ENCODE results near the gene NDFIP2.

NDFIP2 gene

GRCh38 chr13:79462895-79463294, 18.1 kb upstream of the NDFIP2 start:
- no peak for DNase-seq

GRCh38 chr13:79463604-79464003, 17.4 kb upstream of the NDFIP2 start:
- DNase-seq, result no peak

- DNase-seq, result no peak
Measured at GRCh38 chr13:79466872-79467271, 14.1 kb upstream of the NDFIP2 start.

GRCh38 chr13:79468402-79468801, 12.6 kb upstream of the NDFIP2 start:
- DNase-seq, result no peak

DNA sequence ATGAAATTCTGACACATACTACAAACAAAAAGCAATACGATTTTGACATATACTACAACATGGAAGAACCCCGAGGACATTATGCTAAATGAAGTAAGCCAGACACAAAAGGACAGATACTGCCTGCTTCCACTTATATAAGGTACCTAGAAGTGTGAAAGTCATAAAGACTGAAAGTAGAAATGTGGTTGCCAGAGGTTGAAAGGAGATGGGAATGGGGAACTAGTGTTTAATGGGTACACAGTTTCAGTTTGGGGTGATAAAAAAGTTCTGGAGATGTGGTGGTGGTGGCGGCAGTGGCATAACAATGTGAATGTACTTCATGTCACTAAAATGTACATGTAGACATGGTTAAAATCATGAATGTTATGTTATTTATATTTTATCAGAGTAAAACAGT, 12.1 kb upstream of the NDFIP2 start:
- DNase-seq, result no peak

GRCh38 chr13:79469608-79470007, 11.3 kb upstream of the NDFIP2 start:
- DNase-seq, result no peak

- no peak for DNase-seq
Measured at GRCh38 chr13:79470666-79471065, 10.3 kb upstream of the NDFIP2 start.

GRCh38 chr13:79475569-79475968, 5.4 kb upstream of the NDFIP2 start:
- DNase-seq, result no peak

DNA sequence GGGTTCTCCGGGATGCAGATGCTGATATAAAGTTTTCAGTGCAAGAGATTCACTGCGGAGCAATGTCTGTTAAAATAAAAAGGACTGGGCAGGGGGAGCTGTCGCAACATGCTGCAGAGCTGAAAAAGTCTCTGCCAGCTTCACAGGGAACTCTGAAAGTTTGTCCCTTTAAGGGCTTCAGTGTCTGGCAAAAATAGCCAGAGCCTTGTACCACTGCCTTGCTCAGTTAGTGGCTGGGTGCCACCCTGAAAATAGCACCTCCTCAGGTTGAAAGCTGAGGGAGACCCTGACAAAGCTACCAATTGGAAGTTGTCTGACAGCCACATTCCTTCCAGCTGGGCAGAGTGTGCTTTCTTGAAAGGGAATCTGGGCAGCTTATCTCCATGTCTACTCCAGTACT, 3.0 kb upstream of the NDFIP2 start:
- DNase-seq, result no peak

GRCh38 chr13:79479882-79480281, 1.1 kb upstream of the NDFIP2 start:
- DNase-seq, result no peak

GRCh38 chr13:79481685-79482052, 714 bp downstream of the NDFIP2 start:
- DNase-seq, result no peak

DNA sequence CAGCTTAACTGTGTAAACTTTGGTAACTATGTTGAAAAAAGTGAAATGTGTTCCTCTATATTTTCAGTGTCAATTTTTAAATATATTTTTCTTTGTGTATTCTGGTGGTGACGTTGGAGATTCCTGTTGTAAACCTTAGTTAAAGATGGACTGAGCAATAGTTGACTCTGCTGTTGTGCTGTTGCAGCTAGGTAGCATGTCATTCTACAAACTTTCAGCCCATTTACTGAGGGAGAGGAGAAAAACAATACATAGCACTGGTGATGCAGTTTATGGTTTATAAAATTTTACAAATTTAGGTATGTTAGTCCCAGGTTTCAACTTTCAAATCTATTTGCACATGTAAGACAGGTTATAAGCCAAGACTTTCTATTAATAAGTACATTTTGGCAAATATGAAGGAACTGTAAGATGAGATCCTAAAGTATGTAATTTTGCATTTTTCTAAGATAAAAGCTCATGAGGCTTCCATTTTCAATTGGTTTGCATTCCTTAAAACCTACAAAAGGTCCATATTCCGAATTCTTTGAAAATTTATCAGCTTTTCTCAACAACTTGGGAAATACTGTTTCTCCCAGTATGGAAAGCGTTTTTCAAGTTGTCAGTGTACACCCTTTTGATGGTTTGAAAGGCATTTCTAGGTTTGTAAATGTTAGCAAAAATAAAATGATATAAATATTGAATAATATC, 1.5 kb downstream of the NDFIP2 start:
- no peak for DNase-seq

GRCh38 chr13:79483086-79483706, 2.2 kb downstream of the NDFIP2 start:
- DNase-seq, result no peak

- no peak for DNase-seq
Measured at GRCh38 chr13:79485014-79485811, 4.3 kb downstream of the NDFIP2 start.

- DNase-seq, result no peak
Measured at GRCh38 chr13:79486433-79487188, 5.7 kb downstream of the NDFIP2 start.

- no peak for DNase-seq
Measured at GRCh38 chr13:79490326-79490725, 9.4 kb downstream of the NDFIP2 start.

DNA sequence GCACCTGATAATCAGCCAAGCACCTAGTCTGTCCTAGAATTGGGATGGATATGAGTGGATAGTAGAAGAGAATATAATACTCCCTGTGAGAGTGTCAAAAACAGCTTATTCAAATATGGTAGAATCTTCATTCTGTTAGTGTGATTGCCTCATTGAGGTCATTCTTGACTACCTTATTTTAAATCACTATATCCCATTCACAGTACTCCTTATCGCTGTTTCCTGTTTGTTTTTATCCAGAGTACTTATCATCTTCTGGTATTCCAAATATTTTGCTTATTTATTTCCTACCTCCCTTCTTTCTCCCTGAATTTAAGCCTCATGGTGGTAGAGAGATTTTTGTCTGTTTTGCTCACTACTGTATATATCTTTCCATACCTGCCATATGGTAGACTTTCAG, 9.9 kb downstream of the NDFIP2 start:
- no peak for DNase-seq

- no peak for DNase-seq
Measured at GRCh38 chr13:79491715-79492114, 10.8 kb downstream of the NDFIP2 start.

DNA sequence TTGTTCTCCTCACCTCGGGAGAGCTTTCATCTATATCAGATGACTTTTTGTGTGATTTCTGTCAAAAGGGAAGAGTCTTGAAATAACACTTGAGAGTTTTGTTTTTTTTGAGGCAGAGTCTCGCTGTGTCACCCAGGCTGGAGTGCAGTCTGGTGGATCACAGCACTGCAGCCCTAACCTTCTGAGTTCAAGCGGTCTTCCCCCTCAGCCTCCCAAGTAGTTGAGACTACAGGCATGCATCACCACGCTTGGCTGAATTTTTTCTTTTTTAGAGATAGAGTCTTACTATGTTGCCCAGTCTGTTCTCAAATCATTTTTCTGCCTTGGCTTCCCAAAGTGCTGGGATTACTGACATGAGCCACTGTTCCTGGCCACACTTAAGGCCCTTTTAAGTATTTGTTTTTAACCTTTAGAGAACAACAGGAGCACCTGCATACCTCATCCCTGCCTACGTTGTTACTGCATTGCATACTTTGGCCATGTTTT, 11.4 kb downstream of the NDFIP2 start:
- DNase-seq, result no peak

DNA sequence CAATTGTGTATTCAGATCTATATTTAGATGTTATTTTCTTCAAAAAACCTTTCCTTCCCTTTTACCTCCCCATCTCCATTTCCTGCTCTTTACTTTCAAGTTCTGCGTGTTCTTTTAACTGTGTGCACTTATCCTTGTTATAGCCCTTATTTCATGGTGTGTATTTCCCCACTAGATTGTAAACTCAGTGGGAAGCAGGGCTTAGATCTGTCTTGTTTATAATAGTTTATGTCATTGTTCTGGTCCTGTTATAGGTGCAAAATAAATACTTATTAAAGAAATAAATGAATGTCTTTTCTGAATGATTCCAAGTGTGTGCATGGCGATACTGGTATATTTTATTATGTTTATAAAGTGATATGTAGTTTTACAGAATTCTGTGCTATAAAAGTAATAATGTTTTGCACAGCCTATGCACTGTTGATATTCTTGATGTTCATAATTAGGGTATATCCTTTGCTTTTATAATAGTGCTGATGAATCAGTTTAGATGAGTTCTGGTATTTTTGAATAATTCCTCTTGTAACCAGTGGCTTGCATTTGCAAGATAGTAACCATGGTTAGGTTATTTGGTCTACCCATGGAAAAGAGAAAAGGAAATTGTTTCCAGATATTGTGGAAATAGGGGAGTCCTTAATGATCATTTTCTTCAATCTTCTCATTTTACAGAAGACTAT, 12.1 kb downstream of the NDFIP2 start:
- DNase-seq, result no peak

GRCh38 chr13:79496188-79496587, 15.2 kb downstream of the NDFIP2 start:
- DNase-seq, result no peak

- DNase-seq, result no peak
Measured at GRCh38 chr13:79497064-79497463, 16.1 kb downstream of the NDFIP2 start.

DNA sequence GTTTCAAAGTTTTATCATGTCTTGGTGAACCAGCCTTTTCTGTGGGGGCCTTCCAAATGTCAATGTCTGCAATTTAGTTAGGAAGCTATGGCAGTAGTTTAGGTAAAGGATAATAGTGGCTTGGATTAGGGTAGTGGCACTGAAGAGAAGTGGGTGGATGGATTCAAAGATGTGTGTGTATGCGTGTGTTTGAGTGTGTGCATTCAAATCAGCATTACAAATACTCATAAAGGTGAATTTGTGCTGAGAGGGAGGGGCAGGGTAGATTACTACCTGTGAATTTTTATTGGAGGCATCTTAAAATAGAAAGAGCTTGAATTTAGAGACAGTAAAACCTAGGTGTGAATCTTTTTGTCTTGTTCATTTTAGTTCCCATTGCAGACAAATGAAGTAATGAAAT, 16.9 kb downstream of the NDFIP2 start:
- no peak for DNase-seq
